Keratinocyte (primary cell): ENCODE data around the gene ZNF280C. TPM values are rescaled to one million over a fixed set of nuclear protein-coding genes. Genes with fewer than 3 reads are reported as not detected.

Experiments used
- DNase-seq: peaks from one replicate; pipeline ENCODE4 v3.0.0-alpha.2; 2011; ENCODE audit warnings: low read depth, missing footprints, low spot score
- FAIRE-seq: peaks from 2 replicates; lab custom pipeline; 2011; peaks lifted over from hg19 to GRCh38; lab: Jason Lieb, UNC
- H2AFZ ChIP-seq: 2 replicates; pipeline ENCODE4 v1.6.0; 2012; ENCODE audit warnings: low read length, control low read depth, inconsistent platforms; ENCODE audit not compliant: control insufficient read depth
- H3K27ac ChIP-seq: 2 replicates; pipeline ENCODE4 v1.5.1; 2011; ENCODE audit warnings: low read length; ENCODE audit not compliant: control insufficient read depth, insufficient read depth
- H3K27me3 ChIP-seq: 3 replicates; pipeline ENCODE4 v1.6.0; 2011; ENCODE audit warnings: low read length; ENCODE audit not compliant: control insufficient read depth, insufficient read depth; ENCODE audit errors: extremely low read depth
- H3K36me3 ChIP-seq, 2 experiments: 2 replicates in 1 of 2; 3 replicates in 1 of 2; pipeline ENCODE4 v1.5.1; 2011; ENCODE audit warnings: low read length in 2 of 2, mild to moderate bottlenecking in 1 of 2; ENCODE audit not compliant: control insufficient read depth in 2 of 2, insufficient read depth in 2 of 2; ENCODE audit errors: extremely low read depth in 1 of 2
- H3K4me1 ChIP-seq: 3 replicates; pipeline ENCODE4 v1.5.1; 2011; ENCODE audit warnings: low read length; ENCODE audit not compliant: control insufficient read depth, insufficient read depth; ENCODE audit errors: extremely low read depth
- H3K4me2 ChIP-seq: 3 replicates; pipeline ENCODE4 v1.6.0; 2011; ENCODE audit warnings: low read depth, low read length; ENCODE audit not compliant: control insufficient read depth, insufficient read depth; ENCODE audit errors: extremely low read depth
- H3K4me3 ChIP-seq, 3 experiments: fragments of 200-600 bp in 1 of 3; sonication (generic) in 1 of 3; 2 replicates in 2 of 3; 3 replicates in 1 of 3; pipeline ENCODE4 v1.5.1; 2011 to 2016; ENCODE audit warnings: low read length in 3 of 3, mild to moderate bottlenecking in 3 of 3, control low read depth in 2 of 3, inconsistent platforms in 1 of 3, low read depth in 1 of 3, mixed read lengths in 1 of 3, mixed run types in 1 of 3, moderate library complexity in 1 of 3; ENCODE audit not compliant: control insufficient read depth in 2 of 3, insufficient read depth in 2 of 3; ENCODE audit errors: extremely low read depth in 1 of 3
- H3K79me2 ChIP-seq: 2 replicates; pipeline ENCODE4 v1.6.0; 2012; ENCODE audit warnings: low read length; ENCODE audit not compliant: control insufficient read depth, insufficient read depth
- H3K9ac ChIP-seq: 3 replicates; pipeline ENCODE4 v1.6.0; 2011; ENCODE audit warnings: low read length; ENCODE audit not compliant: control insufficient read depth, insufficient read depth; ENCODE audit errors: extremely low read depth
- H3K9me1 ChIP-seq: 3 replicates; pipeline ENCODE4 v1.6.0; 2011; ENCODE audit warnings: low read length; ENCODE audit not compliant: control insufficient read depth, insufficient read depth; ENCODE audit errors: extremely low read depth
- H3K9me3 ChIP-seq: 2 replicates; pipeline ENCODE4 v1.5.1; 2012; ENCODE audit warnings: low read depth, low read length; ENCODE audit not compliant: control insufficient read depth
- H4K20me1 ChIP-seq: 3 replicates; pipeline ENCODE4 v1.6.0; 2011; ENCODE audit warnings: low read length; ENCODE audit not compliant: control insufficient read depth, insufficient read depth; ENCODE audit errors: extremely low read depth
- CTCF ChIP-seq, 3 experiments: IDR thresholded peaks in 1 of 3; conservative IDR thresholded peaks in 1 of 3; optimal IDR thresholded peaks in 1 of 3; 2 replicates in 2 of 3; 3 replicates in 1 of 3; pipeline versions ENCODE3 to v1.5.1; 2011; ENCODE audit warnings: low read length in 3 of 3, mild to moderate bottlenecking in 3 of 3, moderate library complexity in 2 of 3, control low read depth in 1 of 3, inconsistent platforms in 1 of 3; ENCODE audit not compliant: insufficient read depth in 2 of 3; ENCODE audit errors: extremely low read depth in 1 of 3
- EZH2 ChIP-seq: IDR thresholded peaks from one replicate; pipeline ENCODE4 v1.6.1; 2012; ENCODE audit warnings: inconsistent platforms, mild to moderate bottlenecking, low read length, moderate library complexity
- dilution Hi-C: fragments of 300-500 bp; cut with MboI; formaldehyde crosslinking; loops from one replicate; pipeline ENCODE4 v1.7.0; 2020; ENCODE audit warnings: low sequenced_read_pairs; ENCODE audit not compliant: extremely low pct_ligation_motif_present
- polyA plus RNA-seq, 5 experiments: library from polyadenylated mRNA; depleted of rRNA in 3 of 5; stranded (reverse) in 3 of 5; stranded (forward) in 1 of 5; unstranded in 1 of 5; fragments of >200 nt; gene quantifications; 1 replicate in 1 of 5; 2 replicates in 3 of 5; 3 replicates in 1 of 5; pipeline versions ENCODE4 v1.2.1 to v1.2.3, GENCODE V29; 2011 to 2012; ENCODE audit warnings: missing spikeins in 2 of 5, low read depth in 1 of 5, low replicate concordance in 1 of 5

The ZNF280C gene
- polyA plus RNA-seq, 1 donor (not counting 4 experiments of a cell fraction or from before 2014, with no cell fraction given), result 4.7 TPM

- H3K4me1 ChIP-seq, result no peaks in the 10 kb centered on the region
- dilution Hi-C loops, result no loop called here
These were observed 83.8 kb downstream of the ZNF280C start for GRCh38 chrX:130184857-130185256.

GRCh38 chrX:130184168-130184567, 84.5 kb downstream of the ZNF280C start:
- Histone ChIP-seq H2AFZ (no peak overlapping the region), H3K4me2 (no peak overlapping the region), H3K9me1 (no peaks in the 10 kb centered on the region), H3K27me3 (no peaks in the 10 kb centered on the region), H3K36me3 (no peaks in the 10 kb centered on the region), H3K4me1 (no peaks in the 10 kb centered on the region), H4K20me1 (no peaks in the 10 kb centered on the region), H3K27ac (no peak overlapping the region), H3K79me2 (no peaks in the 10 kb centered on the region), H3K4me3 (no peak overlapping the region), H3K9me3 (no peaks in the 10 kb centered on the region), H3K9ac (no peak overlapping the region)
- DNase-seq, result no peak
- dilution Hi-C loops, result no loop called here
- TF ChIP-seq EZH2 (no peak), CTCF (optimal IDR thresholded peaks at IDR 0.05 in 1 of 3, IDR thresholded peaks at IDR 0.05 in 1 of 3, conservative IDR thresholded peaks at IDR 0.05 in 1 of 3; ENCODE audit: extremely low read depth in 1 of 3, insufficient read depth in 2 of 3, low read length in 3 of 3) (no peak)
- no peak for FAIRE-seq

More at GRCh38 chrX:130184857-130185256, 83.8 kb downstream of the ZNF280C start:
- Histone ChIP-seq H3K27ac (no peak overlapping the region), H3K36me3 (no peaks in the 10 kb centered on the region), H3K4me3 (no peak overlapping the region), H3K79me2 (no peaks in the 10 kb centered on the region), H4K20me1 (no peaks in the 10 kb centered on the region), H3K9ac (no peak overlapping the region), H3K27me3 (no peaks in the 10 kb centered on the region), H2AFZ (no peak overlapping the region), H3K9me3 (no peaks in the 10 kb centered on the region), H3K9me1 (no peaks in the 10 kb centered on the region), H3K4me2 (no peak overlapping the region)
- no peak for TF ChIP-seq EZH2
- TF ChIP-seq CTCF (optimal IDR thresholded peaks at IDR 0.05 in 1 of 3, IDR thresholded peaks at IDR 0.05 in 1 of 3, conservative IDR thresholded peaks at IDR 0.05 in 1 of 3; ENCODE audit: extremely low read depth in 1 of 3, insufficient read depth in 2 of 3, low read length in 3 of 3), result no peak
- no peak for DNase-seq
- no peak for FAIRE-seq
